AG20443 (cell line): Measurements from ENCODE around the gene TMEM52.

Source experiments
- DNase-seq: peaks from one replicate; pipeline ENCODE4 v3.0.0; 2012; ENCODE audit warnings: low spot score, mixed read lengths

Gene TMEM52

DNA sequence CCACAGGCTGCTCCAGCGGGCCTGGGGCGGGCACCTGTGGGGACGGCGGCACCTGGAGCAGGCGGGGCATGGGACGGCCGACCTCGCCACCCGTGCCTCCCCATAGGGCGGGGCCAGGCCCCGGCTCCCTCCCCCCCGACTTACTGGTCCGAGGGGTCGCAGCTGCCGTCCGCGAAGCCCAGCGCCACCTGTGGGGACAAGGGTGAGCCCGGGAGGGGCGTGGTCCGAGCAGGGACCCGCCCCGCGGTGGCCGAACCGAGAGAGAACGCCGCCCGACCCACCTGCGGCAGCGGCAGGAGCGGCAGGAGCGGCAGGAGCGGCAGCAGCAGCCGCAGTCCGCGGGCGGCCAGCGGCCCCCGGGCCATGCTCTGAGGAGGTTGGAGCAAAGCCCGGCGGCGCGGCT lies at the start of gene TMEM52:
TSS of gene TMEM52 (minus strand) at position 379 of the 403 bp plus-strand sequence. CDS start at position 365, 14 bp downstream.
- no peak for DNase-seq

DNA sequence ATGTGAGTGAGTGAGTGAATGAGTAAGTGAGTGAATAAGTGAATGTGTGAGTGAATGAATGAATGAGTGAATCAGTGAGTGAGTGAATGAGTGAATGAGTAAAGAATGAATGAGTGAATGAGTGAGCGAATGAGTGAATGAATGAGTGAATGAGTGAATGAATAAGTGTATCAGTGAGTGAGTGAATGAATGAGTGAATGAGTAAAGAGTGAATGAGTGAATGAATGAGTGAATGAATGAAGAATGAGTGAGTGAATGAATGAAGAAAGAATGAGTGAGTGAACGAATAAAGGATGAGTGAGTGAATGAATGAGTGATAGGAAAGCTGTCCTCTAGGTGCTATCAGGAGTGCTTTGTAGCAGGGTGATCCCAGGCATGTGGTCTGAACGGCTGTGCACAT lies 48.8 kb upstream of the TMEM52 start:
- no peak for DNase-seq

DNA sequence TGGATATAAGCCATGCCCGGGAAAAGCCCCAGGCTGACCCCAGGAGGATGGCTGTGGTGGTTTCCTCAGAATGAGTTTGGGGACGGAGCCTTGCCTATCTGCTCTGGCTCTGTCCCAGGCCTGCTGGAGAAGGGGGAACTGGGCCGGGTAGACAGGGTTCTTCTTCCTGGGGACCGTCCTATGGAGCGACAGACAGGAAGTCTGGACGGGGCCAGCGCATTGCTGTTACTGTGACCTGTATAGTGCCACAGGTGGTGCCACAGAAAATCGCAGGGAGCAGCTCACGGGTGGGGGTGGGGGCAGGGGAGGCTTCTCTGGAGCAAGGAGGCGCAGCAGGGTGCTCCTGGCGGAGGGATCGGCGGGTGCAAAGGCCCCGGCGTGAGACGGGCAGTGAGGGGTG lies 48.1 kb upstream of the TMEM52 start:
- DNase-seq: no peak

DNA sequence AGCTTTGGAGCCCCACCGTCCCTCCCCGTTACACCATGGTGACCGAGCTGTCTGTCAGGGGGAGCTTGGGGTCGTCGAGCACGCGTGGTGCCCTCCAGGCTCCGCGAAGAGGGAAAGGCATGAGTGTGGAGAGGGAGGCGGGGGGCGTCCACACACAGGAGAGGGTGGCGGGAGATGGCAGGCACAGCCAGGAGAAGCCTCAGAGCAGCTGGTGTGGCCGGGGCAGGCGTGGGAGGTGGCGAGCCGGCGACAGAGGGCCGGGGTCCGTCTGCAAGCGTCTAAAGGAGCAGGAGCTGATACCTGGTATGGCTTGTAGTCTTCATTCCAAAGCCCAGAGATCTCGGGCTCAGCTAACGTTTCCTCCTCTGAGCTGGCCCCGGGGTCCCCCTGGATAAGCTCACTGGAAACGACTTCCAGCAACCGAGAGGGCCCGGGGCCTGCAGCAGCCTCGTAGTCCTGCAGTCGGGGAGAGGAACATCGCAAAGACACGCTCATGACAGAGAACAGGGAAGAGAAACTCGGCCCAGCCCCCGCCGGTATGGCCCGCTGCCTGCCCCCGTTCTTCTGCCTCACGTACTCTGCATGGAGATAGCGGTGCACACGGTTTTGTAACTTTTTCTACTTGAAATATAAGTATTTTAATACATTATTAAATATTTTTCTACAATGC lies 47.1 kb upstream of the TMEM52 start:
- DNase-seq: no peak

DNA sequence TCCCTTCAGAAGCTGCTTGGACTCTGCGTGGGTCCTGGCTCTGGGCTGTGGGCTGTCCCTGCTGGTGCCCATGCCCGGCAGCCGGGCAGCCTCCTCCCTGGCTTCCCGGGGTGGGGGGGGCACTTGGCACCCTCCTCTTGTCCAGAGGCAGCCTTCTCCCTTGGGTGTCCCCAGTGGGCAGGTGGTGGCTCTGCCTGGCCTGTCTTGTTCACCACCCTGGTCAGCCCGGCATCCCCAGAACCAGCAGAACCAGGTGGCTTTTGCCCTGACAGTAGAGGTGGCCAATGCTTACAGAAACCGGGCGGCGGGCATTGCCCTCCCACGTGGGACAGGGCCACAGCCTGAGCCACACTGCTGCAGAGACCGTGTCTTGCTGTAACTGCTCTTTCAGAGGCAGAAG lies 46.5 kb upstream of the TMEM52 start:
- DNase-seq: no peak

DNA sequence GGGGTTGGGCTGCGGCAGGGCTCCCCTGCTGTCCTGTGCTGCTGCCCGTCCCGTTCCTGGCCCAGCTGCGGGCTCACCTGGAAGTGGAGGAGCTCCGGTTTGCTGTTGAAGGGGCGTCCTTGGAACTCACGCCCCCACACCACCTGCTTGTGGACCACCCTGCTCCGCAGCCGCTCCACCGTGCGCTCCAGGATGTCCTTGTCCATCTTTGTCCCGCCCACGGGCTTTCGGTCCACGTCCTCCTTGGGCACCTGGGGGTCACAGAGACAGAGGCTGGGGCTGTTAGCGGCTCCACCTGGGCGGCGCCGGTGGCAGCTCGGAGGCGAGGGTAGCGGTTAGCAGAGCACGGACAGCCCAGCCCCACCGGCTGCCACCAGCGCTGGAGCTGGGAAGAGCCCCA lies 45.7 kb upstream of the TMEM52 start:
- no peak for DNase-seq

DNA sequence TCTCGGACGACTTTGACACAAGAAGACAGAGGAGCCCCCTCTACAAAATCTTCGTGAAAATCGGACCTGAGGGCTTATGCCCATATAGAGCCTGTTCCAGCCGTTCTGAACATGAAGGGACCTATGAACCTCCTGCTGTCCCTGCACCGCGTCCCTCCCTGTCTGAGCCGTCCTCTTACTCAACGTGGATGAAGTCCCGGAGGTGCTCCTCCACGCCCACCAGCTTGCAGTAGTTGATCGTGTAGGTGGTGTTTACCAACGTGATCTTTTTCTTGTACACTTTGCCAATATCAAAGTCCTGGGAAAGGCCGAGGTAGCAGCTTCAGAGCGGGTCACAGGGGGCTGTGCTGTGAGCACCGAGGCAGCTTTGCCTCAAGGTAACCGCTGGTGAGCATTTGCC lies 44.5 kb upstream of the TMEM52 start:
- DNase-seq: no peak

DNA sequence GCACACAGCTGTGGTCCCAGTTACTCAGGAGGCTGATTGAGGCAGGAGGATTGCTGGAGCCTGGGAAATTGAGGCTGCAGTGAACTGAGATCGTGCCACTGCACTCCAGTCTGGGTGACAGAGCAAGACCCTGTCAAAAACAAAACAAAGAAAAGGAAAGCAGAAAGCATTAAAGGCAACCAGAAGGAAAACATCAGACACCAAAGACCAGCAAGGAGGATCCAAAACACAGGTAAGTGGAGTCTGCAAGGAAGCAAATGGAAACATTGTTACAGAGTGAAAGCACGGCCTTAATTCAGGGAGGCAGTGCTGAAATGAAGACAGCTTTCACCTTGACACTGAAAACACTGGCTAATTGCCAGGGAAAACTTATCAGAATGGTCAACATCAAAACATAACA lies 43.7 kb upstream of the TMEM52 start:
- DNase-seq: no peak

DNA sequence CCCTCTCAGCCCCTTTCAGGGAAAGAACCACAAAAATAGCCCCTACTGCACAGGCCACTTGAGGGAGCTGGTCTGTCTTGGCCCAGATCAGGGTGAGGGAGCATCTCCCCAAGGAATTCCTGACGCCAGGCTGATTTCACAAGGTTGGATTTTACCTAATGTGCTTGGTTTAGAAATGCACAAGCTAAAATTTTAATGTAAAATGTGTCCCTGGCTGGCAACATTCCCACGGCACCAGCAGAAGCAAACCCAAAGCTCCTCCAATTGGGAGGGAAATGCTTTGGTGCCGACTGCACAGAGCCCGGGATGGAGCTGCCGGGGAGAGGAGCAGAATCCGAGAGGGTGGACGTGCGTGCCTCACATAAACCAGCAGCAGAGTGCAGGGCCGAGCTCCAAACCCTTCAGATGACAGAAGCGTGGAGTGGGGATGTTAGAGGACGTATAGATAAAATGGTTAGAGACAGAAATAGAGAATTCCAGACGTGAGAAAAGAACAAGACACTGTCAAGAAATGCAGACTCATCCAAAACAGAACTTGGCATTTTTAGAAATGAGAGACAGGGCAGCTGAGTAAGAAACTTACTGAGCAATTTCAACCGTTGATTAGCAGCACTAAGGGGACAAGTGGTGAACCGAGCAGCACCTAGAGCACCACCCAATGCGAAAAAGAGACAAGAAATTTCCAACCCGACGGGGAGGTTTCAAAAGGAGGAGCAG lies 41.6 kb upstream of the TMEM52 start:
- DNase-seq: no peak

DNA sequence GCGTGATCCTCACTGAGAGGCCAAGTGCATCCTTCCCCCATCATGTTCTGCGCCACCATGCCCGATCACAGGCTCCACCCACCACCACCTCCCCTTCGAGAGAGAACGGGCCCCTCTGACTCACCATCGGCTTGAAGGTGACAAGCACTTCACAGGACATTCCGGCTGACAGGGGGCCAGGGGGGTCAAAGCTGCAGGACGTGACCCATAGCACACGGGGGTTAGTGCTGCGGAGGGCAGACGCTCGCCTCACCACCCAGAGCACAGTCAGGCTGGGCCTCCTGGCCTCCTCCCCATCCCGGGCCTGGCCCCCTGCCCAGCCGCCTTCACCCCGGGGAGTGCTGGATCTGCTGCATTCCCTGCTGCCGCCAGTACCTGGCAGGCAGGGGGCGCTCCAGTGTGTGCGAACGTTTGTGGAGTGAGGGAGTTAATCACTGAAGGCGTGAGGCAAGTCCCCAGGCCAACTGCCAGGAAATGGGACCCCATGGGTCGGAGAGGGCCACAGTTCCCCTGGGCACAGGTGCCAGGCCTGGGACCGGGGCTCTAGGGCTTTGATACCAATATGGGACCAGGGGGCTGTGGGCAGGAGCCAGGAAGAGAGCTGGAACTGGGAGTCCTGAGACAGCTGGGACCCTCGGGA lies 40.9 kb upstream of the TMEM52 start:
- DNase-seq: peak; percentile 83

DNA sequence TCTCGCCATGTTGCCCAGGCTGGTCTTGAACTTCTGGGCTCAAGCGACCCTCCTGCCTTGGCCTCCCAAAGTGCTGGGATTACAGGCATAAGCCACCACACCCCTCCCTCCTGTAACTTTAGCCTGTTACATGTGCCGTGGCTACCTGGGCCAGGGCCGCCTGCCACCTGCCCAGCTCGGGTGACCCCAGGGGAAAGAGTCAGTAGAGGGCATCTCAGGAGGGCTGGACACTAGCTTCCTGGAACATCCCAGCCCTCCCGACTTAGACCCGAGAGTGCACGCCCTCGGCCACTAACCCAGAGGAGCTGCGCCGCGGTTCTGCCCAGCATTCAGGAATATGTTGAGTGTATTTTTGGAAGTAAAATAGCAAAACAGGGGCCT lies 40.4 kb upstream of the TMEM52 start:
- no peak for DNase-seq

DNA sequence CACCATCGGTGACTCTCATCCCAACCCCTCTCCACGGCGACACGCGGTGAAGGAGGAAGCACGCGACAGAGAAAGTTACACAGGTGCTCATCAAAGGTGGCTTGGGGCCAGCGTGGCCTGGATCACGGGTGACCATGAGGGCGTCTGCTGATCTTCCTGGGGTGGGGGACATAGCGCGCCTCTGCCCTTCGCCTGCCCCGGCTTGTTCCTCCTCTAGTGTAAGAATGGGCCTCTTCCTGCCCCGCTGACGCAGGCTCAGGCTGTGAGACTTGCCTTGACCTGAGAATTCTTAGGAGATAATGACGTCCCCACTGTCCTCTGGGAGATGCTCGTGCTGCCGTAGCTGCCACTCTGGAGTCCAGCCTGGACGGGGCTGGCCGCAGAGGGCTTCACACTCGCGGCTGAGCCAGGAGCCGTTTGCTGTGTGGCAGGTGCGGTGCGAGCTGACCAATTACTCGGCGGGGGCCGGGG lies 39.0 kb upstream of the TMEM52 start:
- no peak for DNase-seq

DNA sequence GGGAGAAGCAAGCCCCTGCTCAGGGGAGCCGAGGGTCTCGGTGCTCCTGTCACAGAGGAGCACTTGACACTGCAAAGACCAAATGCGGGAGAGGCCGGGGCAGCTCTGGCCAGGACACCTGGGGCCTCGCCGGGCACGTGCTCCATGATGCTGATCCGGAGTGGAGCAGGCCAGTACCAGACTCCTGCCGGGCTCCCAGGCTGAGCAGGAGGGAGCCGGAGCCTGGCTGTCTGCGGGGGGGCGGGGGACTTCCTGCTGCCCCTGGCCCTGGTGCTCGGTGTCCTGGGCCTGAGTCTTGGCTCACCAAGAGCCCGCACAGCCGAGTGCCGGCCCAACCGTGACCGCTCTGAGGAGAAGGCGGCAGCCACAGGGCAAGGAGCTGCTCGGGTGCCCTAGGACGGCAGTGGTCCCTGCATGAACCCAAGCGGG lies 38.5 kb upstream of the TMEM52 start:
- no peak for DNase-seq

DNA sequence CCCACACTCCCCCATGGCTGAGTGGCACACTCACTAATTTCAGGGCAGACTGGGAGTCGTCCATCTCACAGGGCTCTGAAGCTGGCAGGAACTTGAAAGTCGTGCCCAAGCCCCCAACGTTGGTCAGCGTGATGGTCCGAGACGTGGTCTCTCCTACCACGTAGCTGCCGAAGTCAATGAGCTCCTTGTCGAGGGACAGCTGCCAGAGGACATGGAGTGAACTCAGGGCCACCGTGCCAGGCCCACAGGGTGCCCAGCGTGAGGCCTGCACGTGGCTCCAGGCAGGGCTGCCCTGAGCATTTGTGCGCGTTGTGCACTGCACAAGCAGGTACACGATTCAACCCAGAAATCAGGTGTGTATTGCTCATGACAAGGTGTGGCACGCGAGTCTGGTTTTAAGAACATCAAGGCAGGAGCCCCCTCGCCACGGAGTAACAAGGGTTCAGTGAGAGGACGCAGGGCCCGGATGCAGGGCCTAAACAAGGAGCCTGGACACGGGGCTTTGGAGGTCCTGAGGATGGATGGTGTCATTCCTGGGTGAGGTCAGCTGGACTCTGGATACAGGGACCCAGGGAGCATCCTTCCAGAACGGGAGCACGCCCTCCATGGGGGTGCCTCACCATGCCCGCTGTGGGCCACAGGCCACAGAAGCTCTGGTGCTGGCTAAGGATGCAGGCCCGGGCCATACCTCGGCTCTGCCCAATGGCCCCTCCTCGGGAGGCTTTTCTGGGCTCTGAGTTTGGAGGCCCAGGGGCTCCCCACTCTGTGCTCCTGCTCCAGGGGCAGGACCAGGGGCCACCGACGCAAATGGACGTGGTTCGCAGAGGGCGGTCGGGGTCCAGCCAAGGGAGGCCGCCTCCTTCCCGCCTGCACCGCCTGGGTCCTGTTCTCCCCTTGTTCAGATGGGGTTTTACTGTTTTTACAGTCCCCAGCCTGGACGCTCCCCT lies 37.8 kb upstream of the TMEM52 start:
- no peak for DNase-seq

DNA sequence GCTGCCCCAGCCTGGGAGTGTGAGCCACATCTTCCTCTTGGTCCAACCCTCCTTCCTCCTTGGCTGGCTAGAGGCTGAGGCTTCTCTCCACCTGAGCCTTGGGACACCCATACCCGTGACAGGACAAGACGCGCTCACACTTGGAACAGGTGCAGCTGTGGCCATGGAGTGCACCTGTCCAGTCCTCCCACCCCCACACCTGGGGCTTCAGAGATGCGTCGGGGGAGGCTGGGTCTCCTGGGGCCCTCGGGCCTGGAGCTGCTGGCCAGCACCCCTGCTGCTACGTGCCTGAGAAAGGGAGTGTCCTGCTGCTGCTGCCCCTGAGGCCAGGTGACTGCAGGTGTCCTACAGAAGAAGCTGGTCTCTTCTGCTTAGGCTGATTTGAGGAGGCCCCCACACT lies 37.0 kb upstream of the TMEM52 start:
- DNase-seq: no peak

DNA sequence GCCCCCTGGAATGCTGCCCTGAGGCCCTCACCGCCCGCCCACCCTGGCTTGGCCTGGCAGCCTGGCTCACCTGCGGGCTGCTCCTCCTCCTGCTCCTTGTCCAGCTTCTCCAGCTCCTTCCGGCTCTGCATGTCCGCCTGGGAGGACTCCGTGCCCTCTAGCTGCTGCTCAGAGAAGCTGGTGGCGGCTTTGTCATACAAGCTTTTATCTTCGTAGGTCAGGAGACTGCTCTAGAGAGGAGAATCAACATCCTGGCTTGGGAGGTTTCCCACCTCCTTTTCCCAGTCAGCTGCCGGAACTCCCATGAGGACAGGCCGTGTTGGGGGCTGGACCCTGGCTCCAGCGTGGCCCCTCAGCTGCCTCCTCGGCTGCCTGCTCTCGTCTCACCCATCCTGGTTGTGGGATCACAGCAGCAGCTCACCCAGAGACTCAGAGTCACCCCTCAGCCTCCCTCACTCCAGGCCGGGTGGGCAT lies 36.6 kb upstream of the TMEM52 start:
- no peak for DNase-seq

DNA sequence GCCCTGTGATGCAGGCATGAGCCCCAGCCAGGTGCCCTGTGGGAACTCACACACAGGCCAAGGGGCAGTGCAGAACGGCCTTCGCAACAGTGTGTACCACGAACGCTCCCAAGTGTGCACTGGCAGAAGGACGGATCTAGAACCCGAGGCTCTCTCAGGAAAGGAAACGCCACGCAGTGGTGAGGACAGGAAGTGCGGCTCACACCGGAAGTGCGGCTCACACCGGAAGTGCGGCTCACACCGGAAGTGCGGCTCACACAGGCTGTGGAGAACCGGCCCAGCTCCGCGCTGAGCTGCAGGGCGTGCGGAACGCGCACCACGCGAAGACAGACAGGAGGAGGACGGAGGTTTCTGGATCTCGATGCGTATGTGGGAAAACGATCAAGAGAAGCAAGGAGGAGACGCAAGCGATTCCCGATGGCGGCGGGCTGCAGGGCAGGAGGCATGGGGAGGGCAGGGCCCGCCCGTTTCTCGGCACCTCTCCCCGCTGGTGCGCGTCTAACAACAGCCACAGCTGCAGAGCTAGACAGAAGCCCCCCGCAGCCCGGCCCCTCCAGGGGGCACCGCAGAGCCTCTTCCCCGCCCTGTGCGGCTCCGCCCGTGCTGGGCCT lies 35.9 kb upstream of the TMEM52 start:
- no peak for DNase-seq

DNA sequence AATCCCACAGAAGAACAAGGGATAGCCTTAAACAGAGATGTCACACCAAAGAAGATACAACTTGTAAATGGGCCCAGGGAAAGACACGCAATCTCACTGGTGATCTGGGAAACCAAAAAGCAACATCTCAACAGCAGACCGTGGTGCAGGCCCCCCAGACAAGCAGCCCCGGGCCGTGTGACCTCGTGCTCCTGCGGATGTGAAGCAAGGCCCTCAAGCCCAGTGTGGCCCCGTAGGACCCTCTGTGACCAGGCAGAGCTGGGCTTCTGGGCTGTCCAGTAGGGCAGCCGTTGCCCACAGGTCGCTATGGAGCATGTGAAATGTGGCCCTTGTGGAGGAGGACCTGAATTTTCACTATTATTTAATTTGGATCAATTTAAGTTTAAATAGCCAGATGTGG lies 34.9 kb upstream of the TMEM52 start:
- DNase-seq: no peak

DNA sequence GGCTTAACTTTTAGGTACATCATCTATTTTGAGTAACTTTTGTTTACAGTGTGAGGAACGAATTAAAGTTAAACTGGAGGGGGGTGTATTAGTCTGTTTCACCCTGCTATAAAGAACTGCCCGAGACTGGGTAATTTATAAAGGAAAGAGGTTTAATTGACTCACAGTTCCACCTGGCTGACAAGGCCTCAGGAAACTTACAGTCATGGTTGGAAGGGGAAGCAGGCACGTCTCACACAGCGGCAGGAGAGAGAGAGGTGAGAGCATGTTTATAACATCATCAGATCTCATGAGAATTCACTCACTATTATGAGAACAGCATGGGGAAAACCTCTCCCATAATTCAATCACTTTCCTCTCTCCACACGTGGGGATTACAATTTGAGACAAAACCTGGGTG lies 31.9 kb upstream of the TMEM52 start:
- no peak for DNase-seq

DNA sequence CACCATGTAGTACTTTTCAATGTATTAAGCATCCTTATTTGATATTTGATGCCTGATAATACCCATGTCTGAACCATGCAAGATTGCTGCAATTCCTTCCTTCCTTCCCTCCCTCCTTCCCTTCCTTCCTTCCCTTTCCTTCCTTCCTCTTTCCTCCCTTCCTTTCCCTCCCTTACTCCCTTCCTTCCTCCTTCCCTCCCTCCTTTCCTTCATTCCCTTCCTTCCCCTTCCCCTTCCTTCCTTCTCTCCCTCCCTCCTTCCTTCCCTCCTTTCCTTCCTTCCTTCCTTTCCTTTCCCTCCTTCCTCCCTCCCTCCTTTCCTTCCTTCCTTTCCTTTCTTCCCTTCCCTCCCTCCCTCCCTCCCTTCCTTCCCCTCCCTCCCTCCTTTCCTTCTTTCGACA lies 29.7 kb upstream of the TMEM52 start:
- no peak for DNase-seq

DNA sequence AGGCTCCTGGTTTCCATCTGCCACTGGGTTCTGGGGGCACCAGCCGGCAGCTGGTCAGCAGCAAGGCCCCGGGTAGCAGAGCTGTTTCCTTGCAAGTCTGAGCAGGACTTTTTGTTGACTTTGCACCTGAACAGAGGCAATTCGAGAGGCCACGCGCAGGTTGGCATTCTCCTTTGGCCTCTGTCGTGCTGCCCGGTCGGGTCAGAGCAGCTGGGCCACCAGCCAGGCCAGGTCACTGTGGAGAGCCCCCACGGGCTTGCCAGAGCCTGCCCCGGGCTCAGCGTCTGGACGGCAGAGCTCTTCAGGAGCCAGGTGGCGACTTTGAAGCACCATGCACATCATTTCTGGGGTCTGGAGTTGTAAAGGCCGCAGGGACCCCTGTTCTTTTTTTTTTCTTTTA lies 28.4 kb upstream of the TMEM52 start:
- no peak for DNase-seq

DNA sequence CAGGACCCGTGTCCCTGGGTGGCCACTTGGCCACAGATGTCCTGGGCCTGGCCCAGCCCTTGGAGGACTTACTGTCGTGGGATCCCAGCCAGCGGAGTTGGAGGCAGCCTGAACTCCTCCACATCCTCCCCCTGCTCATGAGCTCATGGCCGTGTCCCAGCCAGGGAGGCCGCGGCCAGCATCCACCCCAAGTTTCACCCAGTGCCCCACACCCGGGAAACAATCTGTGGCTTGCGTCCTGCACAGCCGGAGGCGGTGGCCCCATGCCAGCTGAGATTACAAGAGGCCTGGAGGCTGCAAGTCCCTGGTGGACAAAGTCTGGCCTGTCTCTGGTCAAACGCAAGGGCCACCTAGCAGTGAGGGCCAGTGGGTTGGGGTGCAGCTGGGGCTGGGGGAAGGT lies 27.5 kb upstream of the TMEM52 start:
- peak; percentile 37 for DNase-seq
